Ovary (tissue), 9 donors: Measurements from ENCODE around the gene APPL2. TPM values are rescaled to one million over a fixed set of nuclear protein-coding genes. Genes with fewer than 3 reads are reported as not detected.
"Not testable (repeated sequence)": the region's sequence is repeated elsewhere in the genome, so short reads cannot be mapped to it uniquely, and the experiment has no call there.

Experiments
- DNase-seq, 5 donors: peaks; one replicate each; pipeline ENCODE4 v3.0.0-alpha.2; 2019 to 2020
- H3K27ac ChIP-seq, 2 donors: fragments of 200-600 bp; one replicate each; pipeline versions ENCODE4 v1.5.1 to v1.8.0; 2019 to 2022
- H3K27me3 ChIP-seq: fragments of 200-600 bp; one replicate; pipeline ENCODE4 v1.8.0; 2022
- H3K36me3 ChIP-seq: fragments of 200-600 bp; sonication (generic); one replicate; pipeline ENCODE4 v1.5.1; 2019
- H3K4me1 ChIP-seq: one replicate; pipeline ENCODE4 v1.8.1; 2013; ENCODE audit warnings: mild to moderate bottlenecking, moderate library complexity; ENCODE audit not compliant: insufficient read depth
- H3K4me3 ChIP-seq: fragments of 200-600 bp; sonication (generic); one replicate; pipeline ENCODE4 v1.5.1; 2017
- H3K9me3 ChIP-seq, 2 donors: fragments of 200-600 bp in 1 of 2; sonication (generic) in 1 of 2; one replicate each; pipeline versions ENCODE4 v1.5.1 to v1.8.1; 2013 to 2019; ENCODE audit warnings: mild to moderate bottlenecking in 1 of 2, moderate library complexity in 1 of 2
- CTCF ChIP-seq, 3 donors: fragments of 450-650 bp in 2 of 3; fragments of 200-600 bp in 1 of 3; IDR thresholded peaks; one replicate each; pipeline versions ENCODE4 v1.5.1 to v1.8.0; 2016 to 2022; ENCODE audit warnings: antibody characterized with exemption in 3 of 3, mild to moderate bottlenecking in 1 of 3
- EP300 ChIP-seq: sonication (generic); formaldehyde crosslinking; IDR thresholded peaks from one replicate; pipeline ENCODE4 v1.6.1; 2017; ENCODE audit warnings: antibody characterized with exemption
- POLR2A ChIP-seq: fragments of 450-650 bp; IDR thresholded peaks from one replicate; pipeline ENCODE4 v1.6.1; 2017; ENCODE audit warnings: antibody characterized with exemption, mild to moderate bottlenecking, moderate library complexity
- WGBS, 3 donors: extraction: QIAGEN DNeasy Blood & Tissue Kit in 1 of 3; methylation state at CpG; one replicate each; pipeline versions ENCODE4 v1.1.5 to v1.1.7; 2013 to 2017; 5-methylcytosine and 5-hydroxymethylcytosine counted together
- intact Hi-C, 4 donors: fragments of 100-400 bp; cut with DNase I; formaldehyde crosslinking; loops; one replicate each; pipeline versions ENCODE4 v1.11.0 to v1.15.1; 2022 to 2023
- polyA plus RNA-seq, 2 donors: library from polyadenylated mRNA; stranded (reverse); fragments of 200-250 nt in 1 of 2; fragments of 350-450 nt in 1 of 2; fragmentation: Illumina TruSeq in 1 of 2; extraction: RNeasy Lipid Tissue Mini Kit (QIAGEN cat#74804) in 1 of 2; gene quantifications; one replicate each; pipeline ENCODE4 v1.2.3, GENCODE V29; 2013 to 2014
- total RNA-seq, 7 donors: library from RNA; depleted of rRNA in 2 of 7; stranded (reverse); fragments of >200 nt in 2 of 7; fragmentation: NEBNext Ultra II Directional in 3 of 7; extraction: Animal tissue kit (Norgen Biotek cat#: 25700) in 3 of 7; gene quantifications; one replicate each; pipeline versions ENCODE4 v1.1.0 to v1.2.4, GENCODE V29; 2016 to 2023
- donor health status: DM: no; HTN: no; CAD: no; lungs with moderate emphysema.
- donor health status: DM: no; HTN: no; CAD: no.
- donor health status: Bipolar disorder and iron deficiency.
- donor health status: DM: yes; HTN: yes; CAD: no.
- donor health status: DM: no; HTN: no; CAD: no.
- donor health status: DM: yes; HTN: yes; CAD: no.

The APPL2 gene
- total and polyA plus RNA-seq, 9 donors: 27.4 to 66.2 (median 36.2) TPM

GRCh38 chr12:105259226-105259625 lies 23.3 kb upstream of the APPL2 start:
- H3K27me3 ChIP-seq: no peaks in the 10 kb centered on the region
- no peak for DNase-seq
- no peak overlapping the region for H3K4me3 ChIP-seq
- no peaks in the 10 kb centered on the region for H3K9me3 ChIP-seq
- no peaks in the 10 kb centered on the region for H3K4me1 ChIP-seq
- TF ChIP-seq CTCF (IDR thresholded peaks at IDR 0.05) (no peak), POLR2A (no peak), EP300 (no peak)
- 59 to 64% (median 62%) methylated on average over 3 of the region's 3 CpGs for WGBS, 3 donors
- H3K27ac ChIP-seq: no peak overlapping the region
- intact Hi-C loops: no loop called here
- no peaks in the 10 kb centered on the region for H3K36me3 ChIP-seq

- H3K4me1 ChIP-seq: no peaks in the 10 kb centered on the region
Measured at GRCh38 chr12:105257321-105257728, 21.4 kb upstream of the APPL2 start.

GRCh38 chr12:105256921-105257320 lies 20.9 kb upstream of the APPL2 start:
- Histone ChIP-seq H3K9me3 (no peaks in the 10 kb centered on the region), H3K36me3 (no peaks in the 10 kb centered on the region), H3K4me1 (no peaks in the 10 kb centered on the region), H3K27ac (no peak overlapping the region), H3K4me3 (no peak overlapping the region), H3K27me3 (no peaks in the 10 kb centered on the region)
- intact Hi-C loops: no loop called here
- WGBS, 3 donors: 12 to 34% (median 23%) methylated on average over 3 of the region's 3 CpGs
- no peak for TF ChIP-seq POLR2A
- no peak for TF ChIP-seq EP300
- no peak for TF ChIP-seq CTCF (IDR thresholded peaks at IDR 0.05)
- DNase-seq: no peak

More at GRCh38 chr12:105257321-105257728, 21.4 kb upstream of the APPL2 start:
- WGBS, 3 donors: 21 to 28% (median 26%) methylated on average over 4 of the region's 4 CpGs
- Histone ChIP-seq H3K9me3 (no peaks in the 10 kb centered on the region), H3K4me3 (no peak overlapping the region), H3K36me3 (no peaks in the 10 kb centered on the region), H3K27ac (no peak overlapping the region), H3K27me3 (no peaks in the 10 kb centered on the region)
- no peak for DNase-seq
- TF ChIP-seq POLR2A (no peak), EP300 (no peak), CTCF (IDR thresholded peaks at IDR 0.05) (no peak)
- intact Hi-C loops: no loop called here

- H3K4me3 ChIP-seq, H3K4me1 ChIP-seq, H3K9me3 ChIP-seq, H3K36me3 ChIP-seq, H3K27ac ChIP-seq, intact Hi-C loops, H3K27me3 ChIP-seq, DNase-seq: not testable (repeated sequence)
- WGBS, 3 donors: 84 to 87% (median 87%) methylated on average over 5 of the region's 5 CpGs
Measured at GRCh38 chr12:105256431-105256830, 20.5 kb upstream of the APPL2 start.

GRCh38 chr12:105256011-105256410 lies 20.0 kb upstream of the APPL2 start:
- DNase-seq: no peak
- intact Hi-C loops: no loop called here
- H3K9me3 ChIP-seq: no peaks in the 10 kb centered on the region
- H3K4me1 ChIP-seq: no peaks in the 10 kb centered on the region
- H3K27me3 ChIP-seq: no peaks in the 10 kb centered on the region
- no peaks in the 10 kb centered on the region for H3K36me3 ChIP-seq
- H3K27ac ChIP-seq: no peak overlapping the region
- H3K4me3 ChIP-seq: no peak overlapping the region
- WGBS, 3 donors: 10 to 33% (median 28%) methylated on average over 2 of the region's 2 CpGs
- TF ChIP-seq POLR2A: no peak
- TF ChIP-seq EP300: no peak
- no peak for TF ChIP-seq CTCF (IDR thresholded peaks at IDR 0.05)
